Measurements from ENCODE around the gene DDX43. TPM values are rescaled to one million over a fixed set of nuclear protein-coding genes. Genes with fewer than 3 reads are reported as not detected.

Gene DDX43
- total RNA-seq, 1 experiment from 2014 or later = 24.9 TPM

GRCh38 chr6:73435236-73435635 is 40.6 kb downstream of the DDX43 start:
- no peaks in the 10 kb centered on the region for H3K27me3 ChIP-seq (ENCODE audit: control insufficient read depth, insufficient read depth, low read length)
- no peak overlapping the region for H3K27ac ChIP-seq (ENCODE audit: low read length)
- POLR2A ChIA-PET = no interaction called here
- H3K4me3 ChIP-seq (ENCODE audit: low read depth in 2 of 2, low read length in 2 of 2) = no peak overlapping the region
- intact Hi-C loops (cut with micrococcal nuclease; ENCODE audit: unreplicated experiment) = no loop called here
- H3K9me3 ChIP-seq (ENCODE audit: control insufficient read depth, insufficient read depth, low read depth, low read length) = no peaks in the 10 kb centered on the region
- CTCF ChIA-PET = no interaction called here
- ATAC-seq (no peak), DNase-seq (ENCODE audit: low read depth, low spot score) (no peak)
- BruUV-seq (replicated peaks) = TSS peak; percentile 15
- TF ChIP-seq TCF7L2 (IDR thresholded peaks at IDR 0.05; ENCODE audit: low read depth, low read length) (no peak), POLR2AphosphoS5 (IDR thresholded peaks at IDR 0.05; ENCODE audit: low read depth, low read length) (no peak), REST (IDR thresholded peaks at IDR 0.05; ENCODE audit: insufficient read depth in 1 of 2, low read depth in 2 of 2, low read length in 1 of 2) (no peak), SIN3A (IDR thresholded peaks at IDR 0.05; ENCODE audit: borderline replicate concordance, insufficient read depth, low read depth, low read length) (no peak), CTCF (IDR thresholded peaks at IDR 0.05) (no peak)
- H3K36me3 ChIP-seq (ENCODE audit: control insufficient read depth, insufficient read depth, low read length) = peaks cover 41% of the 10 kb centered on the region
- H3K4me1 ChIP-seq (ENCODE audit: control insufficient read depth, insufficient read depth, low read length) = no peaks in the 10 kb centered on the region
- in situ Hi-C loops (cut with HindIII; ENCODE audit: low pct_unique_long_range_greater_than_20kb, low sequenced_read_pairs) = no loop called here

- DNase-seq (ENCODE audit: low read depth, low spot score) (no peak), ATAC-seq (no peak)
- H3K27me3 ChIP-seq (ENCODE audit: control insufficient read depth, insufficient read depth, low read length) = no peaks in the 10 kb centered on the region
- ChIA-PET CTCF (no interaction called here), POLR2A (interaction anchor here (0.6 to 0.7 kb wide), 2 partner anchors 11 to 207 kb away, joined by 6 to 15 read pairs; no protein-coding TSS in a partner anchor)
- intact Hi-C loops (cut with micrococcal nuclease; ENCODE audit: unreplicated experiment) = no loop called here
- peaks cover 33% of the 10 kb centered on the region for H3K36me3 ChIP-seq (ENCODE audit: control insufficient read depth, insufficient read depth, low read length)
- no peaks in the 10 kb centered on the region for H3K9me3 ChIP-seq (ENCODE audit: control insufficient read depth, insufficient read depth, low read depth, low read length)
- no peak overlapping the region for H3K4me3 ChIP-seq (ENCODE audit: low read depth in 2 of 2, low read length in 2 of 2)
- TF ChIP-seq SIN3A (IDR thresholded peaks at IDR 0.05; ENCODE audit: borderline replicate concordance, insufficient read depth, low read depth, low read length) (no peak), REST (IDR thresholded peaks at IDR 0.05; ENCODE audit: insufficient read depth in 1 of 2, low read depth in 2 of 2, low read length in 1 of 2) (no peak), CTCF (IDR thresholded peaks at IDR 0.05) (no peak), POLR2AphosphoS5 (IDR thresholded peaks at IDR 0.05; ENCODE audit: low read depth, low read length) (no peak), TCF7L2 (IDR thresholded peaks at IDR 0.05; ENCODE audit: low read depth, low read length) (no peak)
- no TSS peak for BruUV-seq (replicated peaks)
- H3K27ac ChIP-seq (ENCODE audit: low read length) = no peak overlapping the region
- in situ Hi-C loops (cut with HindIII; ENCODE audit: low pct_unique_long_range_greater_than_20kb, low sequenced_read_pairs) = no loop called here
- H3K4me1 ChIP-seq (ENCODE audit: control insufficient read depth, insufficient read depth, low read length) = no peaks in the 10 kb centered on the region
These were observed 48.9 kb downstream of the DDX43 start for GRCh38 chr6:73443555-73443954.

All from Panc1 (cell line).